SK-N-MC (cell line): ENCODE data around the gene PPP3R1.

Source experiments
- FOXP2 ChIP-seq: optimal IDR thresholded peaks from 2 replicates; pipeline ENCODE3; 2011; ENCODE audit warnings: mild to moderate bottlenecking, moderate library complexity; ENCODE audit not compliant: insufficient read depth; ENCODE audit errors: extremely low read length, control extremely low read depth
- POLR2AphosphoS5 ChIP-seq: IDR thresholded peaks from 2 replicates; pipeline ENCODE4 v1.6.1; 2012; ENCODE audit warnings: mild to moderate bottlenecking, low read depth, low read length, borderline replicate concordance

DNA sequence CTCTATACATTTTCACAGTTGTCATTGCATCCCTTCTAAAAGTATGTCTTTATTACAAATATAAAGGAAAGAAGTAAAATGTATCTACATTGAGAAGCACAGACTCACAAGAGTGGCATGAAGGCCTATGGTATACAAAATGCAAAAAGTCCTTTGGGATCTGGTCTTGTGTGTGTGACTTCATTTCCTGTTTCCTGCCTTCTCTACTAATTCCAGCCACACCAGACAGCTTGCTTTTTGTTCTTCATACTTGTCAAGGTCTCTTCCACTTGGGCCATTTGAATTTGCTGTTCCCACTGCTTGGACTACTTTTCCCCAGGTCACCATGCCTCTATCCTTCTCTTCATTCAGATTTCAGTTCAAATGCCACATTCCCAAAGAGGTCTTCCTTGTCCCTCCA lies 101.3 kb downstream of the PPP3R1 start:
- TF ChIP-seq POLR2AphosphoS5 (no peak), FOXP2 (no peak)
